22Rv1 (cell line): ENCODE data around the gene GPR149.

ENCODE experiments used
- CTCF ChIP-seq: fragments of 450-650 bp; IDR thresholded peaks from 2 replicates; pipeline ENCODE4 v1.5.1; 2017; ENCODE audit warnings: mild to moderate bottlenecking
- ZFX ChIP-seq: fragments of 450-650 bp; IDR thresholded peaks from 2 replicates; pipeline ENCODE4 v1.6.1; 2017; ENCODE audit warnings: antibody characterized with exemption, borderline replicate concordance

DNA sequence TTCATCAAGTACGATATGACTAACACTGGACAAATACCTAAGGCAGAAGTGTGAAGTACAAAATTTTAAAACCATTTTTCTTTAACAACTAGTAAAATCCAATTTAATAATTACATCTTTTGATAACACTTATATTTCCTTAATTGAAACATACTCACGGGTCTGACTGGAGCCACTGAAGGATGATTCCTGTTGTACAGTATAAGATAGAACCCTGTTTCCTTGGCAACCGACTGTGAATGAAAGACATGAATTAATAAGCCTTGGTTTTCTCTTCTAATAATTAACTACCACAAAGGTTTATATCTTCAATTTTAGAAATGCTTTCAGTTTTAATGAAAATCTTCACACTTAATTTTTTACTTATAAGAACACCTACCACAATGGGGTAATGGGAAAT is 125.1 kb downstream of the GPR149 start:
- TF ChIP-seq CTCF (no peak), ZFX (no peak)
